HG03060 (cell line): ENCODE results near the gene PNPLA6.
A peak's percentile ranks its signal among the peaks of the same experiment; 100 is the strongest.

Source experiments
- ATAC-seq: cut with Tn5 transposase; IDR thresholded peaks from one replicate; pipeline ENCODE4 v1.9.1; 2021; ENCODE audit warnings: low read depth, moderate number of reproducible peaks; ENCODE audit not compliant: unreplicated experiment

PNPLA6 gene

DNA sequence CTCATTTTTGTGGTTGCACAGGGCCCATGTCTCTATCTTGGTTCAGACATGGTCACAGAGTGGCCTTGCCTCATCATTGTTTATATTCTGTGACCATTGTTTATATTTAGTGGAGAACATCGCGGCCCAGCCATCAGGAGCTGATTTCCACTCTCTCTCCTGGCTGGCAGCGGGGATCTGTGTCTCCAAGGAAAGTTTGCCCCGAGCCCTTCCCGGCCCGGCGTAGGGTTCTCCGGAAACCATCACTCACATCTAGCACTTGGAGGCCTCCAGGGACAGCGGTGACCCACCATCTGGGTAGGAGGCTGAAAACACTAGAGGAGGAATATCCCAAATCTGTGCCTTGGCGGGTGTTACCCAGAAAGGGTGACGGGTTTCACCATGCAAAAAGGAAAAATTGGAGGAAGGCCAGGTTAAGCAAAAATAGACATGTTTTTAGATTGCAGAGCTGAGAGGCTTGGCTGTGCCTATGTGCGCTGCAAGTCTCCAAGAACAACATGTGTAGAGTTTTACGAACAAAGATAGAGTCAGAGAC, 20.3 kb upstream of the PNPLA6 start:
- no peak for ATAC-seq

DNA sequence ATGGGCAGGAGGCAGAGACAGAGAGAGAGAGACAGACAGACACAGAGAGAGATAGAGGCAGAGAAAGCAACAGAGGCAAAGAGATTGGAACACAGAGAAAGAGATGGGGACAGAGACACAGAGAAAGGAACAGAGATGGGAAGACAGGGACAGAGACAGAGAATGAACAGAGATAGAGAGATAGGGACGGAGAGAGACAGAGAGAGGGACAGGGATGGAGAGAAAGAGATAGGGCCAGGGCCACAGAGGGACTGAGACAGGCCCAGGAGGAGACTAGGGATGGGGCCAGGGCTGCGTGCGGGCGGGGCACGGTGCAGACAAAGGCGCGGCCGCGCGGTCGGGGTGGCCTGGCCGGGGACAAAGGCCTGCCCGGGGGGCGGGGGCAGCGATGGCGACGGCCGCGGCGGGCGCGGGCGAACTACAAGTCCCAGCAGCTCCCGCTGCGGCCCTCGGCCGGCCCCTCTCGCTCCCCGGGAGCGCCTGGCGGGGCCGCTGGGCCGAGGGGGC, 19.8 kb upstream of the PNPLA6 start, which contains the start of gene ZNF358:
ZNF358 (plus strand) TSS at position 459 of the 507 bp plus-strand sequence. CDS start 3,140 bp downstream, outside the sequence.
- no peak for ATAC-seq

DNA sequence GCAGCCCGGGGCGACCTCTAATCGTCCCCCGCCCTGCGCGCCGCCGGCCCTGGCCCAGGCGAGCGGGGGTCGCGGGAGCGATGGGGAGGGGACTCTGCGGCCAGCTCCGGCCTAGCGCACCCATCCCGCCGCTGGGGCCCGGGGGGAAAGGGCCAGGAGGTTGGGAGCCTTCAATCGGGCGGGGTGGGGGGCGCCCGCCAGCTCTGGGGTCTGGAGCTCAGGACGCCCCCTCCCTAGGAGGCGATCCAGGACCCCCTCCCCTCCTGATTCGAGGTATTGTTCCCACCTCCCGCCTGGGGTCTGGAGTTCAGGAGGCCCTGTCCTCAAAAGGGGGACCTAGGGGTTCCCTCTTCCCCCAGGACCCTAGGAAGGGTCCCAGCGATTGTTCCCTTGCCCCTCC, 19.2 kb upstream of the PNPLA6 start:
- no peak for ATAC-seq

DNA sequence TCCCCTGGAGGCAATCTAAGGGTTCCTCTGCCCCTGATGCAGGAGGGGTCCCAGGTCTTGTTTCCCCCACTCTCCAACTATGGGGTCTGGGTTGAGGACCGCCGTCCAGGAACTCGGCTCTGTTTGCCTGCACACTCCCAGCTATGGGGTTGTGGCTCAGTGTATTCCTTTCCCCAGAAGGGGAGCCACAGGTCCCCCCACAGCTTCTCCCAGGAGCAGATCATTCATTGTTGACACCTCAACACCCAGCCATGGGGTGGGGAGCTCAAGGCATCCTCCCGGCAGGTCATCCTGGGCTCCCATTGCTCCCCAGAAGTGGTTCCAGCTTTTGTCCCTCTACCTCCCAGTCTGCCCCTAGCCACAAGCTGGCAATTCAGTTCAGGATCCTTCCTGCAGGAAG, 18.6 kb upstream of the PNPLA6 start:
- ATAC-seq = no peak

DNA sequence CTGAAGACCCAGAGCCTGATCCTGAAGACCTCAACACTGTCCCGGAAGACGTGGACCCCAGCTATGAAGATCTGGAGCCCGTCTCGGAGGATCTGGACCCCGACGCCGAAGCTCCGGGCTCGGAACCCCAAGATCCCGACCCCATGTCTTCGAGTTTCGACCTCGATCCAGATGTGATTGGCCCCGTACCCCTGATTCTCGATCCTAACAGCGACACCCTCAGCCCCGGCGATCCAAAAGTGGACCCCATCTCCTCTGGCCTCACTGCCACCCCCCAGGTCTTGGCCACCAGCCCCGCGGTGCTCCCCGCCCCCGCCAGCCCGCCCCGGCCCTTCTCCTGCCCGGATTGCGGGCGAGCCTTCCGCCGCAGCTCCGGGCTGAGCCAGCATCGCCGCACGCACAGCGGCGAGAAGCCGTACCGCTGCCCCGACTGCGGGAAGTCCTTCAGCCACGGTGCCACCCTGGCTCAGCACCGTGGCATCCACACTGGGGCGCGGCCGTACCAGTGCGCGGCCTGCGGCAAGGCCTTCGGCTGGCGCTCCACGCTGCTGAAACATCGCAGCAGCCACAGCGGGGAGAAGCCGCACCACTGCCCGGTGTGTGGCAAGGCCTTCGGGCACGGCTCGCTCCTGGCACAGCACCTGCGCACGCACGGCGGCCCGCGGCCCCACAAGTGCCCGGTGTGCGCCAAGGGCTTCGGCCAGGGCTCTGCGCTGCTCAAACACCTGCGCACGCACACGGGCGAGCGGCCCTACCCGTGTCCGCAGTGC, 16.0 kb upstream of the PNPLA6 start:
- no peak for ATAC-seq

DNA sequence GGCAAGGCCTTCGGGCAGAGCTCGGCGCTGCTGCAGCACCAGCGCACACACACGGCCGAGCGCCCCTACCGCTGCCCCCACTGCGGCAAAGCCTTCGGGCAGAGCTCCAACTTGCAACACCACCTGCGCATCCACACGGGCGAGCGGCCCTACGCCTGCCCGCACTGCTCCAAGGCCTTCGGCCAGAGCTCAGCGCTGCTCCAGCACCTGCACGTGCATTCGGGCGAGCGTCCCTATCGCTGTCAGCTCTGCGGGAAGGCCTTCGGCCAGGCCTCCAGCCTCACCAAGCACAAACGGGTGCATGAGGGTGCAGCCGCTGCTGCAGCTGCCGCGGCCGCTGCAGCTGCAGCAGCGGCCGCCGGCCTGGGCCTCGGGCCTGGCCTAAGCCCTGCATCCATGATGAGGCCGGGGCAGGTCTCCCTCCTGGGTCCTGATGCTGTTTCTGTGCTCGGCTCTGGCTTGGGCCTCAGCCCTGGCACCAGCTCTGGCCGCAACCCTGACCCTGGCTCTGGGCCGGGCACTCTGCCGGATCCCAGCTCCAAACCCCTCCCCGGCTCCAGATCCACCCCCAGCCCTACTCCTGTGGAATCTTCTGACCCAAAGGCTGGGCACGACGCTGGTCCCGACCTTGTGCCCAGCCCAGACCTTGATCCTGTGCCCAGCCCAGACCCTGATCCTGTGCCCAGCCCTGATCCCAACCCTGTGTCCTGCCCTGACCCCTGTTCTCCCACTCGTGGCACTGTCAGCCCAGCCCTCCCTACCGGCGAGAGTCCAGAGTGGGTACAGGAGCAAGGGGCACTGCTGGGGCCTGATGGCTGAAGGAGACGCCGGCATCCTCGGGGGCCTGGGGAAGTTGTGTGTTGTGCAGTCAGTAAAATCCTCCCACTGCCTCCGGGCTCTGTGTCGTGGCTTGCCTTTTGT, 15.1 kb upstream of the PNPLA6 start:
- ATAC-seq = no peak

DNA sequence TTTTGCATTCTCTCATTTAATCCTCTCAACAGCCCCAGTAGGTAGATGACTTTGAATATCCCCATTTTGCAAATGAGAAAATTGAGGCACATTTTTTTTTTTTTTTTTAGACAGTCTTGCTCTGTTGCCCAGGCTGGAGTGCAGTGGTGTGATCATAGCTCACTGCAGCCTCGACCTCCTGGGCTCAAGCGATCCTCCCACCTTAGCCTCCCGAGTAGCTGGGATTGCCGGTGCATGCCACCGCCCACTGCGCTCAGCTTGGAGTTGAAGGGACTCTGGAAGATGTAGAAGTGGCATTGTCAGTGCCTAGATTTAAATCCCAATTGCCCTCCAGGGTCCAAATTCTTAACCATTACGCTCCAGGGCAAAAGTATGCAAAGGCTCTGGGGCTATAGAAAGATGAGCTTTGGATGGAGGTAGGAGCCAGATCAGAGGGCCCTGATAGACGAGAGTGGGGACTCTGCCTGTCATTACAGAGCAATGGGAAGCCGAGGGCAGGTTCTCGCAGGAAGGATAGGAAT, 13.9 kb upstream of the PNPLA6 start:
- no peak for ATAC-seq

DNA sequence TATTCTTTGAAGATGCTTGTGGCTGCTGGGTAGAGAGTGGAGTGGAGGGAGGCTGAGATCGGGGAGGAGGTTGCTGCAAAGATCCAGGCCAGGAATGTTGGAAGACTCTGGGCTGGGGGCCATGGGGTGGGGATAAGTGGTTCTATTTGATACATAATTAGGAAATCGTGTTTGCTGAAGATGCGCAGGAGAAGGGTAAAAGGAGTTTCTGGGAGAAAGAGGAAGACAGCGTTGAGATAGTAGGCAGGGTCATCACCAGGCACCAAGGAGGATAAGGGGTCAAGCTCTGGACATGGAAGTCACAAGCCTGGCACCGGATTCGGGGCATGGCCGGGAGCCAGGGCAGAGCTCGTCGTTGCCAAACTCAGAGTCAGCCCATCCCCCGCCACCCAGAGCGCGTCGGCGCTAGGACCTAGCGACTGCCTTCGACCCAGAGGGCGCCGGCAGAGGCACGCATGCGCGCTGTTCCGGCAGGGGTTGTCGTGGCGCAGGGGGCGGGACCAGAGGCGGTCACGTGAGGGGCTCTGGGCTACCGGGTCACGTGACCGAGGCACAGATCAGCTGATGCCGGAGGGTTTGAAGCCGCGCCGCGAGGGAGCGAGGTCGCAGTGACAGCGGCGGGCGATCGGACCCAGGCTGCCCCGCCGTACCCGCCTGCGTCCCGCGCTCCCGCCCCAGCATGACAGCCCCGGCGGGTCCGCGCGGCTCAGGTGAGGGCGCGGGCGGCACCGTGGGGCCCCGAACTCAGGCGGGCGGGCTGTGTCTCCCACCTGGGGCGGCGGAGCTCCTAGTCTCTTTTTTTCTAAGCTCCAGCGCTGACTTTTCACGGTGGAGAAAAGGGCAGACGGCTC, 13.2 kb upstream of the PNPLA6 start, which contains the start of gene MCOLN1:
MCOLN1 (plus strand) TSS at position 553 of the 851 bp plus-strand sequence; CDS start at position 680, 127 bp downstream.
- peak; percentile 75 for ATAC-seq

DNA sequence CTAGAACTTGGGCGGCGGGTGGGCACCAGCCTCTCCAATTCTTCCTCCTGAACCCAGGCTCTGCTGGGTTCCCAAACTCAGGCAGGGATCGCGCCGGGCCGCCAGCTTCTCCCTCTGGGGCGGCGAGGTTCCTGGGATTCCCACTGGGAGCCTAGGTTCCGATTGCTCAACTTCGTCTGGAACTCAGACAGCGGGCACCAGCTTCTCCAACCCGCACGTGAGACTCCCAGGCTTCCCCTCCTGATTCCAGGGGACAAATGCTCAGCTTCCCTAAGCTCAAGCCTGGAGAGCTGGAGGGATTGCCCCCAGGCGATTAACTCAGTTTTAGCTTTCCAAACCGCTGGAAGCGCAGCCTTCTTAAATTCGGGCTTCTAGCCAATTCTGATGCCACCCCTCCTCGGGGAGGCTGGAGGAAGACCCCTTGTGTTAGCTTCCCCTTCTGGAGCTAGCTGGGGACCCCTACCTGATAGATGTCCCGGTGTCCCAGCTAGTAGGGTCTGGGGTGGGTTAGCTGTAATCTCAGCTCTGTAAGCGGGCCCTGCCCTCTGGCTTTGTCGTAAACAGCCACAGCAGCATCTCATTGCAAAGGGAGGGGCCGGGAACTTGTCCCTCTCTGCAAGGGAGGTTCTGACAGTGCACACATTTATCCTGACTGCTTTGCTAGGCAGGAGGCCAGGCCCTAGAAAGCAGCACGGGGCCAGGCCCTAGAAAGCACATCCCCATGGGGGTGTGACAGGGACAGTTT, 12.4 kb upstream of the PNPLA6 start:
- ATAC-seq = no peak

DNA sequence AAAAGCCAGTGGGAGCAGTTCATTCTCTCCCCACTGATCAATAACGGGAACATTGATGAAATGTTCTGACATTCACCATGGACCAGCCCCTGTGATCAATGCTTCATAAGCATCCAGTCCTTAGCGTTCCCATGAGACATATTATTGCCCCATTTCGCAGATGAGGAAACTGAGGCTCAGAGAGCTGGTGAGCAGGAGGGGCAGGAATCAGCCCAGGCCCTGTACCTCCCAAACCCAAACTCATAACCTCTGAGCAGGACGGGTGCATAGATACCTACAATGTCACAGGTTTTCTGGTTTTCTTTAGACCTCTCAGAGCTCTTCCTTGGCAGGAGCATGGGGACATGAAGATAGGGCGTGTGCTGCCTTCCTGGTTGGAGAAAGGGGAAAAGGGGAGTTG, 11.0 kb upstream of the PNPLA6 start:
- ATAC-seq = no peak

DNA sequence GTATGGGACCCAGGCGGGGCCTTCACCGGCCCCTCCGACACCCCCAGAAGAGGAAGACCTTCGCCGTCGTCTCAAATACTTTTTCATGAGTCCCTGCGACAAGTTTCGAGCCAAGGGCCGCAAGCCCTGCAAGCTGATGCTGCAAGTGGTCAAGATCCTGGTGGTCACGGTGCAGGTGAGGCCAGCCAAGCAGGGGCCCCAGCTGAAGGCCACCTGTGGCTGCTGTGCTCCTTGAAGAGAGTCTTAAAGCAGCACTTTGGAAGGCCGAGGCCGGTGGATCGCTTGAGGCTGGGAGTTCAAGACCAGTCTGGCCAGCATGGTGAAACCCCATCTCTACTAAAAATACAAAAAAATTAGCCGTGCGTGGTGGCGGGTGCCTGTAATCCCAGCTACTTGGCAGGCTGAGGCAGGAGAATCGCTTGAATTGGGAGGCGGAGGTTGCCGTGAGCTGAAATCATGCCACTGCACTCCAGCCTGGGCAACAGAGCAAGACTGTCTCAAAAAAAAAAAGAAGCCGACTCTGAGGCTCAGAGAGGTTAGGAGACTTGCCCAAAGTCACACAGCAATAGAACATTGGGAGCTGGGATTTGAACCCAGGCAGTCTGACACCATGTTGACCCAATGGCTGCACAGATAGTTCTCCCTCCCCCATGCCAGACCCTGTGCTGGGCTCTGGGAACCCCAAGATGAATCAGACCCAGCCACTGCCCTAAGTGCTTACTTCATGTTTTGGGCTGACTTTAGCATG, 10.4 kb upstream of the PNPLA6 start:
- no peak for ATAC-seq

DNA sequence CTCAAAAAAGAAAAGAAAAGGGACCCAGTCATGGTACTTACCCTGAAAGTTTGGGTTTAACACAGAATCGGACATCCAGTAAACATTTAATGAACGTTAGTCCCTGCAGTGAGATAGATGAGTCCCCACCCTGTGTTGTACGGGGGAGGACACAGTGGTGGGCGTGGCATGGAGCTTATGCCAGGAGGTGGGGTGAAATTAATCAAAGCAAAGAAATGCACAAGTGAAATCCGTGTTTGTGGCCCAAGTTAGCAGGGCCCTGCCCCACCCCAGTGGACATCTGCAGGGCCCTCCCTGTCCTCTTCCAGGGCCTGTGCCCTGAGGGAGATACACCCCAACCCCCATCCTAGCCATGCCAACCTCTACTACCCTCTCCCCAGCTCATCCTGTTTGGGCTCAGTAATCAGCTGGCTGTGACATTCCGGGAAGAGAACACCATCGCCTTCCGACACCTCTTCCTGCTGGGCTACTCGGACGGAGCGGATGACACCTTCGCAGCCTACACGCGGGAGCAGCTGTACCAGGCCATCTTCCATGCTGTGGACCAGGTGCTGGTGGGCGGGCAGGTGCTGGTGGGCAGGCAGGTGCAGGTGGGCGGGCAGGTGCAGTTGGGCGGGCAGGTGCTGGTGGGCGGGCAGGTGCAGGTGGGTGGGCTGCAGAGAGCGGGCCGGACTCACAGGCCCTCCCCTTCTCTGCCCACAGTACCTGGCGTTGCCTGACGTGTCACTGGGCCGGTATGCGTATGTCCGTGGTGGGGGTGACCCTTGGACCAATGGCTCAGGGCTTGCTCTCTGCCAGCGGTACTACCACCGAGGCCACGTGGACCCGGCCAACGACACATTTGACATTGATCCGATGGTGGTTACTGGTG, 9.2 kb upstream of the PNPLA6 start:
- ATAC-seq = no peak

DNA sequence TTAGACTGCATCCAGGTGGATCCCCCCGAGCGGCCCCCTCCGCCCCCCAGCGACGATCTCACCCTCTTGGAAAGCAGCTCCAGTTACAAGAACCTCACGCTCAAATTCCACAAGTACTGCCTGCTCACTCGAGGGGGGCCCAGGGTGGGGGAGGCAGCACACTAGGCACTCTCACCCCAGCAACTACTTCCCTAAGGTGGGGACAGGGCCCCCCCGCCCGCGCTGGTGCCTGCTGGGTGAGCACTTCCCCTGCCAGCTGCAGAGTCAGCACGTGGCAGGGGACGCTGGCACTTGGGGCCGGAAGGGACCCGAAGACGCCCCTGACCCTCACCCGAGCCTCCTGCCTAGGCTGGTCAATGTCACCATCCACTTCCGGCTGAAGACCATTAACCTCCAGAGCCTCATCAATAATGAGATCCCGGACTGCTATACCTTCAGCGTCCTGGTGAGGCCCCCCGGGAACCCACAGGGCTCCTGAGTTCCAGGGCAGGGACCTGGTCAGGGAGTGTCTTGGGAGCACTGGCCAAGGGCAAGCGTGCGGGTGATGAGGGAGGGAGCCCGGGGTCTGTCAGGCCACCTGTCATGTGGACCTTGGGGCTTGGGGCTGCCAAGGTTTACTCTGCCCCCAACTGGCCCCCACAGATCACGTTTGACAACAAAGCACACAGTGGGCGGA, 7.9 kb upstream of the PNPLA6 start:
- ATAC-seq = no peak

DNA sequence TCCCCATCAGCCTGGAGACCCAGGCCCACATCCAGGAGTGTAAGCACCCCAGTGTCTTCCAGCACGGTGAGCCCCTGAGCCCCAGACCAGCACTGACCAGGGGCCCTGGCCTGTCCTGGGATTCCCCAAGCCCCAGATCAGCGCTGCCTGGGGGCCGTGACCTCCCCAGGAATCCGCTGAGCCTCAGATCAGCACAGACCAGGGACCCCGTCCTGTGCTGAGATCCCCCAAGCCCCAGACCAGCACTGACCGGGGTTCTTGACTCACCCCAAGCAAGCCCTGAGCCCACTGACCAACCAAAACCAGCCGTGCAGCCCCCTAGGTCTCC, 7.4 kb upstream of the PNPLA6 start:
- no peak for ATAC-seq

DNA sequence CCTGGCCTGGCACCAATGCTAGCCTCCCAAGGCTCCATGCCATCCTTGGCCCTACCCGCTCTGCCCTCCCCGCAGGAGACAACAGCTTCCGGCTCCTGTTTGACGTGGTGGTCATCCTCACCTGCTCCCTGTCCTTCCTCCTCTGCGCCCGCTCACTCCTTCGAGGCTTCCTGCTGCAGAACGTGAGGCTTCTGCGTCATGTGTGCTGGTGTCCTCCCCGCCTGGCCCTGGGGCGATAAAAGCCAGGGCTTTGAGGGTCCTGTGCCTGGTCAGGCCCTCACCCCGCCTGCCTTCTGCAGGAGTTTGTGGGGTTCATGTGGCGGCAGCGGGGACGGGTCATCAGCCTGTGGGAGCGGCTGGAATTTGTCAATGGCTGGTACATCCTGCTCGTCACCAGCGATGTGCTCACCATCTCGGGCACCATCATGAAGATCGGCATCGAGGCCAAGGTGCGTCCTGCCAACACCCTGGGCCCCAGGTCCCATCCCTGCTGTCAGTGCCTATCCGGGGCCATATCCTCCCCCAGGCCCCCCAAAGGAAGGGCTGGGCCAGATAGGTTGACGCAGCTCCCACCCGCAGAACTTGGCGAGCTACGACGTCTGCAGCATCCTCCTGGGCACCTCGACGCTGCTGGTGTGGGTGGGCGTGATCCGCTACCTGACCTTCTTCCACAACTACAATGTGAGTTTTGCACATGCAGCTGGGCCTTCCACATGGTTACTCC, 6.8 kb upstream of the PNPLA6 start:
- no peak for ATAC-seq

DNA sequence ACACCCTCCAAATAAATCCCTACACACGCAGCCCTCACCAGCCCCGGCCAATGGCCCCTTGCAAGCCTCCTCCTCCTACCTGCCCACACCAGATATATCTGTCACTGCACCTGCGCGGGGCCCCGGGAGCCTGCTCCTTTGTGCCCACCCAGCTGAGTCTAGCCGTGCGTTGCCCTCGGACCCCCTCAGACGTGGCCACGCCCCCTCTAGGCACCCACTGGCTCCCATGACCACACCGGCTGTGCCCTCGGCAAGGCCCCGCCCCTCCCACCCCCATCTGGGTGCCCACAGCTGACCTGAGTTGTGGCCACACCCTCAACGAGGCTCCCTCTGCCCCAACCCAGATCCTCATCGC, 6.3 kb upstream of the PNPLA6 start:
- no peak for ATAC-seq
